Pancreas (tissue), 10 donors: ENCODE results near the gene VIM. TPM values are rescaled to one million over a fixed set of nuclear protein-coding genes. Genes with fewer than 3 reads are reported as not detected.

Source experiments
- ATAC-seq, 4 donors: fragments of 200-7000 bp; cut with Tn5 transposase; one replicate each; pipeline versions ENCODE4 v1.8.0 to v1.9.1; 2020; ENCODE audit warnings: mild to moderate bottlenecking in 4 of 4, moderate library complexity in 4 of 4
- DNase-seq, 6 donors: peaks; one replicate each; pipeline ENCODE4 v3.0.0-alpha.2; 2020
- FAIRE-seq: peaks from 2 replicates; lab custom pipeline; 2012; peaks lifted over from hg19 to GRCh38; lab: Jason Lieb, UNC
- H3K27ac ChIP-seq, 4 donors: fragments of 200-600 bp; sonication (generic); 1 replicate in 3 of 4; 2 replicates in 1 of 4; pipeline versions ENCODE4 v1.5.0 to v1.8.0; 2020
- H3K27me3 ChIP-seq, 4 donors: fragments of 200-600 bp; one replicate each; pipeline ENCODE4 v1.8.0; 2021
- H3K36me3 ChIP-seq, 3 donors: fragments of 200-600 bp; sonication (generic) in 1 of 3; one replicate each; pipeline versions ENCODE4 v1.5.0 to v1.8.0; 2020 to 2021
- H3K4me1 ChIP-seq, 3 donors: fragments of 200-600 bp; one replicate each; pipeline ENCODE4 v1.8.0; 2021
- H3K4me3 ChIP-seq, 4 donors: fragments of 200-600 bp; sonication (generic) in 2 of 4; one replicate each; pipeline versions ENCODE4 v1.5.0 to v1.8.0; 2020 to 2021
- H3K9me3 ChIP-seq, 4 donors: fragments of 200-600 bp; one replicate each; pipeline ENCODE4 v1.8.0; 2021
- CTCF ChIP-seq, 4 donors: fragments of 200-600 bp; sonication (generic) in 3 of 4; IDR thresholded peaks; one replicate each; pipeline versions ENCODE4 v1.5.0 to v1.8.0; 2021; ENCODE audit warnings: antibody characterized with exemption in 4 of 4
- WGBS, 2 donors: extraction: QIAGEN DNeasy Blood & Tissue Kit; methylation state at CpG; one replicate each; pipeline ENCODE4 v1.1.7; 2013; 5-methylcytosine and 5-hydroxymethylcytosine counted together
- intact Hi-C, 3 donors: fragments of 100-400 bp; cut with DNase I; formaldehyde crosslinking; loops; one replicate each; pipeline versions ENCODE4 v1.11.1 to v1.14.2; 2022
- polyA plus RNA-seq, 2 donors: library from polyadenylated mRNA; stranded (reverse); fragments of 200-250 nt; gene quantifications; one replicate each; pipeline ENCODE4 v1.2.3, GENCODE V29; 2013
- total RNA-seq, 6 donors: library from RNA; stranded (reverse); fragmentation: NEBNext Ultra II Directional in 4 of 6; extraction: Animal tissue kit (Norgen Biotek cat#: 25700) in 4 of 6; gene quantifications; one replicate each; pipeline versions ENCODE4 v1.2.1 to v1.2.4, GENCODE V29; 2021 to 2023
- donor health status: healthy with polysubstance abuse.
- donor health status: DM: no; HTN: no; CAD: no; lungs with moderate emphysema.
- donor health status: DM: no; HTN: no; CAD: no.
- donor health status: control.
- donor health status: control.
- donor health status: Bipolar disorder and iron deficiency.
- donor health status: DM: yes; HTN: yes; CAD: no.
- donor health status: DM: no; HTN: no; CAD: no.
- donor health status: DM: no; HTN: no; CAD: no.
- donor health status: DM: yes; HTN: yes; CAD: no.

VIM gene
- total and polyA plus RNA-seq, 8 donors, result 133 to 546 (median 163) TPM

GRCh38 chr10:17196573-17196972 lies 31.5 kb upstream of the VIM start:
- H3K27me3 ChIP-seq, result no peaks in the 10 kb centered on the region
- TF ChIP-seq CTCF (IDR thresholded peaks at IDR 0.05), result no peak
- no peaks in the 10 kb centered on the region for H3K9me3 ChIP-seq
- no peak overlapping the region for H3K4me3 ChIP-seq
- intact Hi-C loops, result no loop called here
- H3K36me3 ChIP-seq, result no peaks in the 10 kb centered on the region
- WGBS, 2 donors, result 63 to 78% methylated on average over 3 of the region's 3 CpGs
- no peak for DNase-seq
- no peak for ATAC-seq
- H3K27ac ChIP-seq, result no peak overlapping the region
- peaks cover 0 to 4% (median 0%) of the 10 kb centered on the region in 3 donors for H3K4me1 ChIP-seq
- no peak for FAIRE-seq

GRCh38 chr10:17199351-17199804 lies 28.7 kb upstream of the VIM start:
- ATAC-seq (no peak), DNase-seq (no peak), FAIRE-seq (no peak)
- 43 to 59% methylated on average over 9 of the region's 9 CpGs for WGBS, 2 donors
- peaks cover 0 to 8% (median 0%) of the 10 kb centered on the region in 3 donors for H3K4me1 ChIP-seq
- no peaks in the 10 kb centered on the region for H3K36me3 ChIP-seq
- H3K27me3 ChIP-seq, result no peaks in the 10 kb centered on the region
- peak overlapping the region in 1 of 4 donors; percentile 13 for H3K27ac ChIP-seq
- no peak for TF ChIP-seq CTCF (IDR thresholded peaks at IDR 0.05)
- intact Hi-C loops, result no loop called here
- H3K4me3 ChIP-seq, result no peak overlapping the region
- no peaks in the 10 kb centered on the region for H3K9me3 ChIP-seq

- H3K36me3 ChIP-seq, result no peaks in the 10 kb centered on the region
- H3K4me3 ChIP-seq, result peak overlapping the region; percentile 39 to 66 (median 58)
- no peaks in the 10 kb centered on the region for H3K9me3 ChIP-seq
- ATAC-seq (peak in 2 of 4 donors; percentile 9 to 26), DNase-seq (no peak), FAIRE-seq (peak; percentile 66)
- H3K27me3 ChIP-seq, result no peaks in the 10 kb centered on the region
- intact Hi-C loops, result no loop called here
- TF ChIP-seq CTCF (IDR thresholded peaks at IDR 0.05), result no peak
- WGBS, 2 donors, result 3 to 9% methylated on average over 10 of the region's 10 CpGs
- H3K27ac ChIP-seq, result peak overlapping the region; percentile 87 to 96 (median 92)
- peaks cover 0 to 8% (median 0%) of the 10 kb centered on the region in 3 donors for H3K4me1 ChIP-seq
These were observed 27.8 kb upstream of the VIM start for GRCh38 chr10:17200001-17200911.

- Histone ChIP-seq H3K9me3 (no peaks in the 10 kb centered on the region), H3K36me3 (no peaks in the 10 kb centered on the region), H3K4me3 (peak within 1 kb of the TSS; percentile 39 to 66 (median 58)), H3K27me3 (no peaks in the 10 kb centered on the region), H3K27ac (peak within 1 kb of the TSS; percentile 87 to 96 (median 92)), H3K4me1 (peaks cover 0 to 8% (median 0%) of the 10 kb centered on the region in 3 donors)
- no peak for TF ChIP-seq CTCF (IDR thresholded peaks at IDR 0.05)
- intact Hi-C loops, result no loop called here
- DNase-seq (peak; percentile 82 to 93 (median 85)), ATAC-seq (peak; percentile 98 to 100 (median 100)), FAIRE-seq (no peak)
- 0 to 1% methylated on average over 44 to 60 of the region's 60 CpGs for WGBS, 2 donors
These were observed 26.9 kb upstream of the VIM start, which contains the start of gene TRDMT1 for GRCh38 chr10:17200912-17201793. Gene TRDMT1 (minus strand): TSS chr10:17201672. CDS start chr10:17201634, 38 bp downstream.
